ENCODE data around the gene CLECL1. TPM values are rescaled to one million over a fixed set of nuclear protein-coding genes. Genes with fewer than 3 reads are reported as not detected.

CLECL1 gene
- total and polyA plus RNA-seq, 2 of the 4 experiments (the other 2 are of a cell fraction), result not detected

- in situ Hi-C loops (cut with MboI; ENCODE audit: low sequenced_read_pairs) (no loop called here), dilution Hi-C loops (cut with HindIII; ENCODE audit: low sequenced_read_pairs, unreplicated experiment) (no loop called here), intact Hi-C loops (cut with micrococcal nuclease) (no loop called here)
- no peak for TF ChIP-seq MAZ (IDR thresholded peaks at IDR 0.05; ENCODE audit: borderline replicate concordance, low read depth, low read length)
- TF ChIP-seq RCOR1 (IDR thresholded peaks at IDR 0.05; ENCODE audit: insufficient replicate concordance, low read length), result no peak
- TF ChIP-seq SMC3 (IDR thresholded peaks at IDR 0.05; ENCODE audit: low read depth, low read length), result no peak
- TF ChIP-seq MAFK (IDR thresholded peaks at IDR 0.05; ENCODE audit: low read depth, low read length), result no peak
- TF ChIP-seq CEBPB (IDR thresholded peaks at IDR 0.05; ENCODE audit: low read depth, low read length), result no peak
- H3K36me3 ChIP-seq (ENCODE audit: control insufficient read depth, insufficient read depth, low read length), result no peaks in the 10 kb centered on the region
- no peak overlapping the region for H3K9ac ChIP-seq (ENCODE audit: low read depth, low read length)
- no peak overlapping the region for H2BK20ac ChIP-seq (ENCODE audit: low read depth, low read length)
- H3K27ac ChIP-seq (ENCODE audit: insufficient read depth, low read length), result no peak overlapping the region
- no CpG with 5 or more reads among the region's 2 CpGs for WGBS, 2 experiments (ENCODE audit: extremely low coverage in 2 of 2, insufficient read length in 1 of 2)
- BruUV-seq (replicated peaks), result no TSS peak
- no peak overlapping the region for H2BK120ac ChIP-seq (ENCODE audit: low read depth, low read length)
- ATAC-seq (ENCODE audit: low read depth), result no peak
- ChIA-PET POLR2A (ENCODE audit: unreplicated experiment) (no interaction called here), CTCF (no interaction called here)
- no peak overlapping the region for H3K4me2 ChIP-seq (ENCODE audit: low read depth, low read length)
- H3K4me3 ChIP-seq (ENCODE audit: insufficient read depth, low read depth, low read length), result no peak overlapping the region
- H2BK15ac ChIP-seq (ENCODE audit: low read depth, low read length), result no peak overlapping the region
- no peaks in the 10 kb centered on the region for H3K9me1 ChIP-seq (ENCODE audit: insufficient read depth, low read length)
- no peak overlapping the region for H3K18ac ChIP-seq (ENCODE audit: low read depth, low read length)
- no peak overlapping the region for H2AK5ac ChIP-seq (ENCODE audit: low read depth, low read length)
- no peaks in the 10 kb centered on the region for H3K9me3 ChIP-seq (ENCODE audit: control insufficient read depth, insufficient read depth, low read length)
- H4K5ac ChIP-seq (ENCODE audit: low read depth, low read length), result no peak overlapping the region
- H3K14ac ChIP-seq (replicated peaks; ENCODE audit: low read depth, low read length), result no peak overlapping the region
- H2BK5ac ChIP-seq (ENCODE audit: low read depth, low read length, poor library complexity, severe bottlenecking), result no peak overlapping the region
- no peak for DNase-seq
- H2AFZ ChIP-seq (replicated peaks; ENCODE audit: low read length, poor library complexity), result no peak overlapping the region
- no peaks in the 10 kb centered on the region for H4K20me1 ChIP-seq (ENCODE audit: insufficient read depth, low read length)
- no peaks in the 10 kb centered on the region for H3K27me3 ChIP-seq (ENCODE audit: control insufficient read depth, insufficient read depth, low read length)
- H3K4ac ChIP-seq (ENCODE audit: low read depth, low read length), result no peak overlapping the region
- H3K56ac ChIP-seq (ENCODE audit: extremely low read depth, insufficient read depth, low read length), result no peak overlapping the region
- H4K91ac ChIP-seq (ENCODE audit: insufficient read depth, low read depth, low read length), result no peak overlapping the region
- H4K8ac ChIP-seq (ENCODE audit: low read depth in 2 of 2, low read length in 2 of 2), result no peak overlapping the region
- no peaks in the 10 kb centered on the region for H3K79me1 ChIP-seq (ENCODE audit: low read depth in 1 of 2, low read length in 2 of 2)
- no peak overlapping the region for H3K23ac ChIP-seq (ENCODE audit: low read depth, low read length)
- H3K4me1 ChIP-seq (ENCODE audit: control insufficient read depth, insufficient read depth, low read length), result no peaks in the 10 kb centered on the region
- no peak overlapping the region for H2AK9ac ChIP-seq (replicated peaks; ENCODE audit: low read depth, low read length, poor library complexity)
Observed at GRCh38 chr12:9763025-9763424, 30.1 kb upstream of the CLECL1 start.
